ENCODE results near the gene KCNMB1.

Gene KCNMB1

DNA sequence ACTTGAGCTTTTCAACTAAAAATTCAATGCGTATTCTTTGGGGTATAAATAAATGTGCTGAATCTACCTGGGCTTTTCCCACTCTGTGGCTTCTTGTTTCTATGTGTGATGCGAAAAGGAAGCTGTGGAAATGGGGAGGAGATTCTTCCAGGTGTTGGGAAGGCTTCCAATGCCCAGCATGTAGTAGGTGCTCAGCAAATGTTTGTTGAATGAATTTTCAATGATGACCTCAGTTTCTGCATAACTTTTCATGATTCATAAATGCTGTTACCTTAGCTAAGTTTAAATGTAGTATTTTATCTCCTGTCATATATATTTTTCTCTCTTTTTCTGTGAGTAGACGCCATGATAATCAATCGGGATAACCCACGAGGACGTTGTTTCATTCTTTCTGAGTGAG lies 25.6 kb upstream of the KCNMB1 start:
- no peak for DNase-seq (ENCODE audit: low spot score)

GRCh38 chr5:170413897-170414296 lies 24.7 kb upstream of the KCNMB1 start:
- DNase-seq (ENCODE audit: low spot score) = no peak

DNA sequence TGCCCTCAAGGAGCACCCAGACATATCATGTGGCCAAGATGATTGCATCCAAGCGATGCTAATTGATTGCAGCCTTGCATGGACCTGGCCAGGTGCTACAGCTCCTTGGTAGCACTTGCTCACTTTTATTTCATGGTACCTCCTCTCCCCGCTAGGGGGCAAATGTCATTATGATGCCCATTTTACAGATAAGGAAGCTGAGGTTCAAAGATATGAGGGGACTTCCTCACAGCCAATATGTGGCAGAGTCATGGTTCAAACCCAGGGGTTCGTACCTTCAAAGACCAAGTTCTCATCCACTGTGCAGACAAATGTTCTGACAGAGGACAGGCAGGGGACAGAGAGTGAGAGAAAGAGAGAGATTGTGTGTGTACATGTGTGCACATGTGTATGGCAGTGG lies 21.9 kb upstream of the KCNMB1 start:
- no peak for DNase-seq (ENCODE audit: low spot score)

- no peak for DNase-seq (ENCODE audit: low spot score)
Measured at GRCh38 chr5:170410401-170410800, 21.2 kb upstream of the KCNMB1 start.

- no peak for DNase-seq (ENCODE audit: low spot score)
Measured at GRCh38 chr5:170408877-170409660, 19.9 kb upstream of the KCNMB1 start.

GRCh38 chr5:170408226-170408625 lies 19.1 kb upstream of the KCNMB1 start:
- no peak for DNase-seq (ENCODE audit: low spot score)

DNA sequence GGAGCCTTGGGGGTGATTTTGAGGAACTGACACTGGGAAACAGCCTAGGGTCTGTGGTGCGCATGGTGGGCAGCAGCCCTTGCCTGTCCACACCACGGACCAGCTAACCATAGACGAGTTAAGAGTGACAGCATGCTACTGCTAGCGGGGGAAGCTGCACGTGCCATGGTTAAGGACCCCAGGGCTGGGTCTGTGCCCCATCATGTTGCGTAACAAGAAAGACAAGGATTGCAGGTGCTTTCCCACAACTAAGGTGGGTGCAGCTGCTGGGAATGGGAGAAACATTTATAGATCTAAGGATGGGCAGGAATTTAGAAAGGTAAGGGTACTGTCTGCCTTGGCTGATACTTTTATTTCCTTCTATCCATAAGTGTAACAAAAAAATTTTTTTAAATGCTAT lies 17.9 kb upstream of the KCNMB1 start:
- no peak for DNase-seq (ENCODE audit: low spot score)

DNA sequence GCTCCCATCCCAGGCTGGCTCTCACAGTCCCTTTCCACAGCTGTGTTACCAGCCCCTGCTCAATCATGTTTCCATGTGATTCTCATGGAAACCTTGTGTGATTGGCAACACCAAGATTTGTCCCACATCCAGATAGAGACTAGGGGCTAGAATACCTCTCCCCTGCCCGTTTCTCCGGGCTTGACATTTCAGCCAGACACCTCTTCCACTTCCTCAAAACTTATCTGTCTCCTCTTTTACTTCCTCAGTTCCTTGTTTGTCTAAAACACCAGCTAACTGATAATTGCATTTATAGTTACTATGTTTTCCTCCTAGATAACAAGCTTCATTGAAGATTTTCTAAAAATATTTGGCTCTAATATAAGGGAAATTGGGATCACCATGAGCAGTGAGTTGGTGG lies 16.6 kb upstream of the KCNMB1 start:
- no peak for DNase-seq (ENCODE audit: low spot score)

GRCh38 chr5:170404398-170404797 lies 15.2 kb upstream of the KCNMB1 start:
- DNase-seq (ENCODE audit: low spot score) = no peak

- DNase-seq (ENCODE audit: low spot score) = no peak
Measured at GRCh38 chr5:170403675-170404074, 14.5 kb upstream of the KCNMB1 start.

GRCh38 chr5:170402508-170402907 lies 13.3 kb upstream of the KCNMB1 start:
- no peak for DNase-seq (ENCODE audit: low spot score)

- no peak for DNase-seq (ENCODE audit: low spot score)
Measured at GRCh38 chr5:170397059-170397458, 7.9 kb upstream of the KCNMB1 start.

GRCh38 chr5:170393958-170394357 lies 4.8 kb upstream of the KCNMB1 start:
- DNase-seq (ENCODE audit: low spot score) = no peak

DNA sequence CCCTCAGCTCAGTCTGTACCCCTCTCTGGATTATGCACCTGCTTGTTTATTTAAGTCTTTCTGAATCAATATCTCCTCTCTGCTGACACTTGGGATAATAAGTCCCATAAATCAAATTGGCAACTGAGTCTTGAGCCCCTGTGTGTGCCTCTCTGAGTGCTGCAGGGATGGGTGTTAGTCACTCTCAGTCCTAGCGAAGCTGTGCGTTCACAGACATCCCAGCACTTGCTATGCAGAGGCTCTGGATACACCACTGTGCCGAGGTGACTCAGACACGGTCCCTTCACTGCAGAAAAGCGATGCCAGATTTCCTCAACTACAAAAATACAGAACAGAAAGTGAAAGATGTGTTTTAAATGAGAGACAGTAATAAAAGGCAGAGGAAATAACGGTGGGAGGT lies 4.1 kb upstream of the KCNMB1 start:
- no peak for DNase-seq (ENCODE audit: low spot score)

DNA sequence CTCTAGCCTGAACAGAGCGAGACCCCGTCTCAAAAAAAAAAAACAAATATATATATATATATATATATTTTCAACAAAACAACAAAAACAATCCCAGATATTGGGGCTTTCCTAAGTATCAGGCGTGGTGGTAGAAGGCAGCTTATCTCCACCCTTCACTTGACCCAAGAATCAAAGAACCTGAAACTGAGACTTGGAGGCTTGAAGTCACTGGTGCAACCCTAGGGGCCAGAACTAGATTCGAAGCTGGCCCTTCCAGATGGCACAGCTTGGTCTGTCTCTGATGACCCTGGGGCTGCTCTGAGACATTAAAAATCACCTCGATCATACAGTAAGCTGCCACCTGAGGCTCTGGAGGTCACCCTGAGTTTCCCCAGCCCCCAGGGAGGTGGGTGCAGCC lies 1.3 kb upstream of the KCNMB1 start:
- DNase-seq (ENCODE audit: low spot score) = no peak

DNA sequence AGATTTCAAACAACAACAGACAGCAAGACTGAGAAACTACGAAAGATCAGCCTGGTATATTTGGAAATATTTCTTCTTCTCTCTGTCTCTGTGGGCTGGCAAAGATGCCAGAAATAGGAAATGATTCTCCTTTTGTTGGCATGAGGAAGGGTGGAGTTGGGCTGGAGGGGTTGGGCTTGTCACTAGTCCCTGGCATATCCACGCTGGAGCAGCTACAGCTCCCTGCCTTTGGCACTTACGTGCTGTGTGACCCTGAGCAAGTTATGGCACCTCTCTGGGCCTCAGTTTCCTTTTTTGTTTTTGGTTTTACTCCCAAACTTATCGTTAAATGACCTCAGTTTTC lies 354 bp upstream of the KCNMB1 start:
- DNase-seq (ENCODE audit: low spot score) = no peak

DNA sequence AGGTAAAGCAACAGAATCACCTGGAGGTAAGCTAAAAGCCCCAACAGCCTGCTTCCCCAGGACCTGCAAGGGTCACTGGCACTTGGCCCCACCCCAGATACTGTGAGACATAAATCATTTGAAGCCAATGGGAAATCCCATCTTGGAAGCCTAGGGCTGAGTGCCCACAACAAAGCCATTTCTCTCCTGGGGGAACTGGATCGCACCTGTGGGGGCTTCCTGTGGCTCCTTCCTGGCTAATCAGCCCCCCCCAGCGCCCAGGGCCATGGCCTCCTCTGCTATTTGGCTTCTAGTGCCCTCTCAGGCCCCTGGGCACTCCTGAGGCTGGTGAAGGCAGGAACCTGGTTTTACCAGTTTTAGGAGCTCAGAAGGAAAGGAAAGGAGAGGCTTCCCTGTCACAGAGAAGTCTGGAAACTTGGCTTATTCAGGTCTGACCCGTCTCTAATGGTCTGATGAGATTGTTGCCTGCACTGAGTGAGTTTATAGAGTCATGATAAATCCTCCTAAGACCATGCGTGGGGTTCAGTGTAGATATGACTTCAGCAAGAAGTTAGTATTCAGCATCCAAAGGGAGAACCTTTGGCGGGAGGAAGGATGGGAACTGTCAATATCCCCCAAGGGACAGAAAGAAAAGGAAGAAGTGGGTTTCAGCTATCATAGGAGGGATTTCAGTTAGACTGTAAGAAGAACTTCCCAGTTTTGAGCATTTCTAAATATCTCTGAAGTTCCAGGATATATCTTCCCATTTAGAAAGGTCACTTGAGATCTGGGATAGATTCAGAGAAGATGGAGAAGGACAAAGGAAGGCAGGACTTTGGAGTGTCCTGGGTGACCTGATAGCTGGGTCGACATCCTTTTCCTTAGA lies 1.2 kb downstream of the KCNMB1 start:
- DNase-seq (ENCODE audit: low spot score) = no peak

GRCh38 chr5:170386743-170387395 lies 2.3 kb downstream of the KCNMB1 start:
- DNase-seq (ENCODE audit: low spot score) = no peak

DNA sequence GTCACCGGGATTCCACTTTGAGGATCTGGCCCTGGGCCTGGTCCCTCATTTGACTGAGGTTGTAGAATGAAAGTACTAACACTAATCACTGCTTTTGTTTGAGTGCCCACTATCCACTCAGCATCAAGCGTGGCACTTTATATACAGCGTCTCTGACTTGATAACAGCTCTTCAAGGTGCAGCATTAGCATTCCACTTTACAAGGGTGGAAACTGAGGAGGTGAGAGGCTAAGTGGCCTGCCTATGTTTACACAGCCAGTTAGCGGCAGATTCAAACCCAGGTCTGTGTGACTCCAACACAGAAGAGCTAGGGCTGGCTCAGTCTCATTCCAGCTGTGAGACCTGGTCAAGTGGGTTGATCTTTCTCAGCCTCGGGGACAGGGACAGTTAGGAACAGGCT lies 5.9 kb downstream of the KCNMB1 start:
- no peak for DNase-seq (ENCODE audit: low spot score)

DNA sequence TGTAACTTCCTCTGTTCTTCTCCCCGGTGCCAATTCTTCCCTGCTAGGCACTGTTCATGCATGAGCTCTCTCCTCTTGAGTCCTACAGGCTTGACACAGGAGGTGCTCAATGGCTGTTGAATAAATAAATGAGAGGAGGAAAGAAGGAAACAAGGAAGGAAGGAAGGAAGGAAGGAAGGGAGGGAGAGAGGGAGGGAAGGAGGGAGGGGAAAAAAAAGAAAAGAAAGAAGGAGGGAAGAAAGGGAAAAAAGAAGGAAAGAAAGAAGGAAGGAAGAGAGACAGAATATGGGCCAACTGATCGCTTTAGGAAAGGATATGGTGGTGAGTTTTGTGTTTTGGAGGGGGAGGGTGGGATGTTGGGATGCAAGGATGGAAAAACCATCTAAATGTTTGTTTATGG lies 6.4 kb downstream of the KCNMB1 start:
- DNase-seq (ENCODE audit: low spot score) = no peak

GRCh38 chr5:170380361-170380951 lies 8.7 kb downstream of the KCNMB1 start:
- DNase-seq (ENCODE audit: low spot score) = no peak

GRCh38 chr5:170378740-170379139 lies 10.4 kb downstream of the KCNMB1 start:
- DNase-seq (ENCODE audit: low spot score) = no peak

DNA sequence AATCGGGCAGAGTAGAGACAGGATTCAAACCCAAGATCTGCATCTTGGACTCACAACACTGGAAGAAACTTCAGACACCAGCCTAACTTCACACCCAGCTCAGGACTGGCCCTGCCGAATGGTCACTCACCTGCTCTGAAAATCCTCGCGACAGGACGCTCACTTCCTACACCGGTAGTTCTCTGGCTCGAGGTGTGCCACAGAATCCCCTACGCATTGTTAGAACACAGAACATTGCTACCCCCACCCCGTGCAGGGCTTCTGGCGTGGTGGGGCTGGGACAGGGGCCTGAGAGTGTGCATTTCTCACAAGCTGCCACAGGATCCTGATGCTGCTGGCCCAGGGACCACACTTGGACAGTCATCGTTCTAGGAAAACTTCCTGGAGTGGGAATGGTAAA lies 12.1 kb downstream of the KCNMB1 start:
- no peak for DNase-seq (ENCODE audit: low spot score)
